Activated CD4-positive, alpha-beta T cell treated with anti-CD3 and anti-CD28 coated beads, Interleukin-2, amount 10 ng/mL, durations not matched to agents 24 days and 14 days (primary cell): ENCODE data around the gene ZIC2. TPM values are rescaled to one million over a fixed set of nuclear protein-coding genes. Genes with fewer than 3 reads are reported as not detected.

Experiments
- DNase-seq: peaks from one replicate; pipeline ENCODE4 v3.0.0; 2022
- H3K27ac Mint-ChIP-seq: one replicate; pipeline ENCODE4 v1.8.0; 2022; ENCODE audit warnings: mild to moderate bottlenecking, mixed read lengths
- H3K27me3 Mint-ChIP-seq: one replicate; pipeline ENCODE4 v1.8.0; 2022; ENCODE audit warnings: mixed read lengths
- H3K36me3 Mint-ChIP-seq: one replicate; pipeline ENCODE4 v1.8.0; 2022; ENCODE audit warnings: low read depth, mild to moderate bottlenecking, mixed read lengths
- H3K4me1 Mint-ChIP-seq: one replicate; pipeline ENCODE4 v1.8.0; 2021; ENCODE audit warnings: mixed read lengths
- H3K4me3 Mint-ChIP-seq: one replicate; pipeline ENCODE4 v1.8.0; 2022; ENCODE audit warnings: mild to moderate bottlenecking, moderate library complexity, mixed read lengths
- H3K9me3 Mint-ChIP-seq: one replicate; pipeline ENCODE4 v1.8.0; 2021; ENCODE audit warnings: mixed read lengths
- intact Hi-C: fragments of 100-400 bp; cut with micrococcal nuclease; formaldehyde crosslinking; loops from one replicate; pipeline ENCODE4 v1.15.1; 2023
- total RNA-seq: library from RNA; stranded (reverse); gene quantifications from 2 replicates; pipeline ENCODE4 v1.2.3, GENCODE V29; 2022

Gene ZIC2
- total RNA-seq, 1 donor from 2014 or later: not detected

GRCh38 chr13:99973163-99973807 is 8.3 kb upstream of the ZIC2 start:
- intact Hi-C loops: loop anchor here (1.0 to 5.0 kb wide), 2 partner anchors 9 to 76 kb away; no protein-coding TSS in a partner anchor
- Mint-ChIP-seq H3K9me3 (peaks cover 34% of the 10 kb centered on the region), H3K27ac (no peak overlapping the region), H3K4me1 (peaks cover 13% of the 10 kb centered on the region), H3K27me3 (peaks cover 76% of the 10 kb centered on the region), H3K4me3 (no peak overlapping the region), H3K36me3 (peaks cover 15% of the 10 kb centered on the region)
- DNase-seq: no peak

GRCh38 chr13:99973808-99974185 is 7.8 kb upstream of the ZIC2 start:
- Mint-ChIP-seq H3K4me3 (no peak overlapping the region), H3K27me3 (peaks cover 81% of the 10 kb centered on the region), H3K27ac (no peak overlapping the region), H3K4me1 (peaks cover 14% of the 10 kb centered on the region), H3K36me3 (peaks cover 15% of the 10 kb centered on the region), H3K9me3 (peaks cover 34% of the 10 kb centered on the region)
- no peak for DNase-seq
- intact Hi-C loops: loop anchor here (1.0 to 5.0 kb wide), 2 partner anchors 9 to 76 kb away; no protein-coding TSS in a partner anchor

- Mint-ChIP-seq H3K9me3 (peaks cover 31% of the 10 kb centered on the region), H3K27ac (no peak overlapping the region), H3K4me1 (peaks cover 12% of the 10 kb centered on the region), H3K27me3 (peaks cover 78% of the 10 kb centered on the region), H3K4me3 (no peak overlapping the region), H3K36me3 (peaks cover 11% of the 10 kb centered on the region)
- intact Hi-C loops: loop anchor here (5.0 kb wide), 1 partner anchor 77 kb away; no protein-coding TSS in a partner anchor
- DNase-seq: peak; percentile 61
Observed at GRCh38 chr13:99974296-99974938, 7.2 kb upstream of the ZIC2 start.

GRCh38 chr13:99974939-99975561 is 6.5 kb upstream of the ZIC2 start:
- intact Hi-C loops: loop anchor here (5.0 kb wide), 1 partner anchor 78 kb away; no protein-coding TSS in a partner anchor
- H3K36me3 Mint-ChIP-seq: peaks cover 7% of the 10 kb centered on the region
- peaks cover 31% of the 10 kb centered on the region for H3K9me3 Mint-ChIP-seq
- H3K27ac Mint-ChIP-seq: no peak overlapping the region
- DNase-seq: no peak
- no peak overlapping the region for H3K4me3 Mint-ChIP-seq
- H3K4me1 Mint-ChIP-seq: peaks cover 9% of the 10 kb centered on the region
- peaks cover 77% of the 10 kb centered on the region for H3K27me3 Mint-ChIP-seq

- Mint-ChIP-seq H3K4me3 (no peak overlapping the region), H3K27ac (no peak overlapping the region), H3K4me1 (peaks cover 8% of the 10 kb centered on the region), H3K9me3 (peaks cover 31% of the 10 kb centered on the region), H3K36me3 (peaks cover 7% of the 10 kb centered on the region), H3K27me3 (peaks cover 75% of the 10 kb centered on the region)
- DNase-seq: no peak
- intact Hi-C loops: loop anchor here (2.0 kb wide), 1 partner anchor 17 kb away; no protein-coding TSS in a partner anchor
Observed at GRCh38 chr13:99975626-99976025, 6.0 kb upstream of the ZIC2 start.

- peaks cover 7% of the 10 kb centered on the region for H3K4me1 Mint-ChIP-seq
Observed at GRCh38 chr13:99976575-99976974, 5.0 kb upstream of the ZIC2 start.

GRCh38 chr13:99977334-99977911 is 4.2 kb upstream of the ZIC2 start:
- H3K27ac Mint-ChIP-seq: no peak overlapping the region
- intact Hi-C loops: loop anchor here (2.0 kb wide), 1 partner anchor 15 kb away; no protein-coding TSS in a partner anchor

More at GRCh38 chr13:99976575-99976974, 5.0 kb upstream of the ZIC2 start:
- intact Hi-C loops: loop anchor here (2.0 kb wide), 1 partner anchor 16 kb away; no protein-coding TSS in a partner anchor
- H3K27ac Mint-ChIP-seq: no peak overlapping the region
- H3K27me3 Mint-ChIP-seq: peaks cover 73% of the 10 kb centered on the region
- peaks cover 7% of the 10 kb centered on the region for H3K36me3 Mint-ChIP-seq
- H3K4me3 Mint-ChIP-seq: no peak overlapping the region
- no peak for DNase-seq
- peaks cover 31% of the 10 kb centered on the region for H3K9me3 Mint-ChIP-seq

GRCh38 chr13:99977912-99978798 is 3.4 kb upstream of the ZIC2 start:
- DNase-seq: peak; percentile 57
- Mint-ChIP-seq H3K4me1 (peaks cover 4% of the 10 kb centered on the region), H3K4me3 (peak overlapping the region; percentile 39), H3K9me3 (peaks cover 22% of the 10 kb centered on the region), H3K27ac (no peak overlapping the region), H3K36me3 (peaks cover under 1% of the 10 kb centered on the region), H3K27me3 (peaks cover 69% of the 10 kb centered on the region)
- intact Hi-C loops: loop anchor here (2.0 kb wide), 2 partner anchors 15 to 19 kb away; no protein-coding TSS in a partner anchor

More at GRCh38 chr13:99977334-99977911, 4.2 kb upstream of the ZIC2 start:
- Mint-ChIP-seq H3K9me3 (peaks cover 26% of the 10 kb centered on the region), H3K36me3 (peaks cover 2% of the 10 kb centered on the region), H3K27me3 (peaks cover 67% of the 10 kb centered on the region), H3K4me1 (peaks cover 4% of the 10 kb centered on the region), H3K4me3 (no peak overlapping the region)
- DNase-seq: no peak

- peak overlapping the region; percentile 37 for H3K4me3 Mint-ChIP-seq
- H3K36me3 Mint-ChIP-seq: peaks cover 2% of the 10 kb centered on the region
- intact Hi-C loops: loop anchor here (2.0 kb wide), 1 partner anchor 20 kb away; no protein-coding TSS in a partner anchor
- peaks cover 16% of the 10 kb centered on the region for H3K9me3 Mint-ChIP-seq
- peak; percentile 60 for DNase-seq
- peaks cover 4% of the 10 kb centered on the region for H3K4me1 Mint-ChIP-seq
- peak overlapping the region; percentile 29 for H3K27ac Mint-ChIP-seq
- H3K27me3 Mint-ChIP-seq: peaks cover 69% of the 10 kb centered on the region
Observed at GRCh38 chr13:99978799-99979452, 2.7 kb upstream of the ZIC2 start.

- Mint-ChIP-seq H3K4me1 (peaks cover 8% of the 10 kb centered on the region), H3K27ac (no peak overlapping the region), H3K9me3 (peaks cover 11% of the 10 kb centered on the region), H3K4me3 (no peak overlapping the region), H3K27me3 (peaks cover 69% of the 10 kb centered on the region), H3K36me3 (peaks cover 3% of the 10 kb centered on the region)
- intact Hi-C loops: loop anchor here (2.0 kb wide), 1 partner anchor 21 kb away; no protein-coding TSS in a partner anchor
- peak; percentile 64 for DNase-seq
Observed at GRCh38 chr13:99979453-99980200, 2.0 kb upstream of the ZIC2 start.

GRCh38 chr13:99980201-99980823 is 1.3 kb upstream of the ZIC2 start:
- peaks cover 8% of the 10 kb centered on the region for H3K4me1 Mint-ChIP-seq
- peak; percentile 85 for DNase-seq
- intact Hi-C loops: no loop called here
- no peak overlapping the region for H3K27ac Mint-ChIP-seq
- H3K9me3 Mint-ChIP-seq: peaks cover 11% of the 10 kb centered on the region
- H3K36me3 Mint-ChIP-seq: peaks cover 3% of the 10 kb centered on the region
- peak overlapping the region; percentile 61 for H3K4me3 Mint-ChIP-seq
- peaks cover 65% of the 10 kb centered on the region for H3K27me3 Mint-ChIP-seq
